ENCODE measurements around the gene FAAP24. TPM values are rescaled to one million over a fixed set of nuclear protein-coding genes. Genes with fewer than 3 reads are reported as not detected.
"Not testable (repeated sequence)": the region's sequence is repeated elsewhere in the genome, so short reads cannot be mapped to it uniquely, and the experiment has no call there.

Gene FAAP24
- 0.75 TPM for total RNA-seq
- long read RNA-seq, partial matches to known transcripts: 0 of 1 reads
- long read RNA-seq, other reads (novel, unspliced or antisense): 0 of 1 reads

DNA sequence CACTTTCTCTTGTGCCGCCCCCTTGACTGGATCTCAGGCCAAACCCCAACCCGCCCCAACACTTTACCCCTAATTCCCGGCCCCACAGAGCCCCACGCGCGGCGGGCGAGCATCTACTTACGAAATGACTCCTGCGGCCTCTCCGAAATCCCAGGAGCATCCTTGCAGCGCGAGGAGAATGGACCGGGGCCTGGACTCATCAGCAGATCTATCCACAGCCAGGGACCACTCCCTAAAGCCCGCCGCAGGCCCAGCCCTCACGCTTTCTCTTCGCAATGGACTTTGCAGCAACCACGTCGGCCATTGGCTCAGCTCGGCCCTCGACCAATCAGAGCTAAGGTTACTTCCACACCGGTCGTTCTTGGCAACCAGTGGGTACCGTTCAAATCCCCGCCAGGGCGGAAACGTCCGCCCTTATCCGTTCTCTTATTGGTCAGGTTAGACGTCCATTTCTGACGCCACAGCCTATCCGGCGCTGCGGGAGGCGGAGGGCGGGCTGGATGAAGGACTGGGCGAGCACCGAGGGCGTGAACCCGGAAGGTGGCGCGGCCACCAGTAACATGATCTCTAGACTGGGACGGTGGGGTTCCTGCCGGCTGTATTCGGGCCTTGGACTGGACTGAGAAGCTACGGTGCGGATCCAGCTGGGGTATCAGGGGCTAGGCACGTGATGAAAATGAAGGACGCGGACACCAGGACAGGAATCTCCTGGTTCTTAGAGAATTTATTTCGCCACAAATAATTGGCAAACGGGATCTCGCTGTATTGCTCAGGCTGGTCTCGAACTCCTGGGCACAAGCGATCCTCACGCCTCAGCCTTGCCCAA is at the start of gene FAAP24, which contains the start of gene CEP89:
Gene FAAP24 (plus strand): TSS at position 528 of the 826 bp plus-strand sequence. CDS start 955 bp downstream, outside the sequence.
Gene CEP89 (minus strand): TSS at position 244 of the 826 bp plus-strand sequence. CDS start 84 bp downstream, at position 160.
- intact Hi-C loops (cut with DNase I): loop anchor here (10.0 kb wide), 1 partner anchor 153 kb away; no protein-coding TSS in a partner anchor
- ATAC-seq (ENCODE audit: poor library complexity) (peak; percentile 99), DNase-seq (peak; percentile 97)

GRCh38 chr19:32924200-32924599 is 47.8 kb upstream of the FAAP24 start:
- no peak for ATAC-seq (ENCODE audit: poor library complexity)
- no peak for DNase-seq
- intact Hi-C loops (cut with DNase I): no loop called here

- intact Hi-C loops (cut with DNase I): no loop called here
- ATAC-seq (ENCODE audit: poor library complexity) (no peak), DNase-seq (no peak)
These were observed 43.2 kb upstream of the FAAP24 start for GRCh38 chr19:32928806-32929205.

DNA sequence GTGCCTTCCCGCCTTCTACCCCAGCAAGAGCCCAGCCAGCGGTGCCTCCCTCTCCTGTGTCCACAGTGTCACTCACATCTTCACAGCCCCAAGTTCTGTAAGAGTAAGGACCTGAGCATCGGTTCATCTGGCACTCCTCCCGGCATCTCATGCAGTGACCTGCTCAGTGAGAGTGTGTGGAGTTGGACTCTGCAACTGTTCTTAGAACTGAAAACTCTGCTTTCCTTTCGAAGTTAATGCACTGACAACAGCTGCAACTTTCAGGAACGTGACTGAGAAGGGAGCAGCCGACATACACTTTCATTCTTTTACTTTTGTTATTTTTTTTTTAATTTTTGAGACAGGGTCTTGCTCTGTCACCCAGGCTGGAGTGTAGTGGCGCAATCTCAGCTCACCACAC is 41.5 kb upstream of the FAAP24 start:
- no peak for ATAC-seq (ENCODE audit: poor library complexity)

GRCh38 chr19:32933571-32933970 is 38.5 kb upstream of the FAAP24 start:
- intact Hi-C loops (cut with DNase I): no loop called here
- no peak for ATAC-seq (ENCODE audit: poor library complexity)
- no peak for DNase-seq

More for the DNA sequence above, 41.5 kb upstream of the FAAP24 start:
- intact Hi-C loops (cut with DNase I): no loop called here
- no peak for DNase-seq

DNA sequence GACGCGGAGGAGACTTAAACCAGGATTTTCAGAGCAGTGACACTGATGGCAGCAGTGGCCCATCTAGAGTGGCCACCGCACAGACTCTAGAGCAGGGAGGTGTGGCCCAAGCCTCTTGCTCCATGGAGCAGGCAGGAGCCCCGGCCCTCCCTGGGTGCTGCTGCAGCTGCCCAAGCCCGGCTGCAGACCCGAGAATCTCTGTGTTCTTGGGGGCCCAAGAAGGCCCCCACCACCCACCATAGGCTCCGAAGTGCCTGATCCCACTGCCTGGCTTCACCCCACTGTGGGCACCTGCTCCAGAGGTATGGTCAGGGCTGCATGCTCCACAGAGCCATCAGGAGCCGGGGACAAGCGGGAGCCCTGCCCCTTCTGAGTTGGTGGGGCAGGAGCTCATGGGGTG is 36.4 kb upstream of the FAAP24 start:
- intact Hi-C loops (cut with DNase I): no loop called here
- ATAC-seq (ENCODE audit: poor library complexity) (no peak), DNase-seq (no peak)

GRCh38 chr19:32936065-32936464 is 36.0 kb upstream of the FAAP24 start:
- intact Hi-C loops (cut with DNase I): no loop called here
- DNase-seq (no peak), ATAC-seq (ENCODE audit: poor library complexity) (no peak)

- ATAC-seq (ENCODE audit: poor library complexity); intact Hi-C loops (cut with DNase I): not testable (repeated sequence)
These were observed 30.8 kb upstream of the FAAP24 start for GRCh38 chr19:32941273-32941672.

GRCh38 chr19:32945260-32945659 is 26.8 kb upstream of the FAAP24 start:
- intact Hi-C loops (cut with DNase I): no loop called here
- DNase-seq (no peak), ATAC-seq (ENCODE audit: poor library complexity) (no peak)

More at GRCh38 chr19:32941273-32941672, 30.8 kb upstream of the FAAP24 start:
- DNase-seq: not testable (repeated sequence)

GRCh38 chr19:32966750-32967149 is 5.3 kb upstream of the FAAP24 start:
- intact Hi-C loops (cut with DNase I): no loop called here
- ATAC-seq (ENCODE audit: poor library complexity): no peak
- no peak for DNase-seq

- intact Hi-C loops (cut with DNase I): no loop called here
- DNase-seq (no peak), ATAC-seq (ENCODE audit: poor library complexity) (no peak)
These were observed 2.5 kb upstream of the FAAP24 start for GRCh38 chr19:32969549-32969948.

DNA sequence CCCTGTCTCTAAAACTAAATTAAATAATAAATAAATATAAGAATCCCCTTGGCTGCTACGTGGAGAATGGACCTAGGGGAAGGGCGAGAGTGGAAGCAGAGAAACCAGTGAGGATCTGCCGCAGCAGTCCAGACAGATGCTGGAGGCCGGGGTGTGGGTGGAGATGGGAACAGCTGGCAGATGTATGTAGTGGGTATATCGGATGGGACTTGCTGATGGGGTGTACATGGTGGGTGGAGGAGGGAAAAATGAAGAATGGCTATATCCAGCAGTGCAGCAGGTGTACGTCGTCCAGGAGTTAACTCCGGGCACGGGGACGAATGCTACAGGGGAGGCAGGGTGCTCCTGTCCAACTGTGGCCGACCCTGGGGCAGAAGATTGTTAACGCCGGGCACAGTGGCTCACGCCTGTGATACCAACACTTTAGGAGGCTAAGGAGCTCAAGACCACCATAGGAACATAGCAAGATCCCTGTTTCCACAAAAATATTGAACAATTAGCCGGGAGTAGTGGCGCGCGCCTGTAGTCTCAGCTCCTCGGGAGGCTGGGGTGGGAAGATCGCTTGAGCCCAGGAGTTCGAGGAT is 938 bp upstream of the FAAP24 start:
- ATAC-seq (ENCODE audit: poor library complexity): no peak
- intact Hi-C loops (cut with DNase I): loop anchor here (10.0 kb wide), 1 partner anchor 154 kb away; no protein-coding TSS in a partner anchor
- no peak for DNase-seq

DNA sequence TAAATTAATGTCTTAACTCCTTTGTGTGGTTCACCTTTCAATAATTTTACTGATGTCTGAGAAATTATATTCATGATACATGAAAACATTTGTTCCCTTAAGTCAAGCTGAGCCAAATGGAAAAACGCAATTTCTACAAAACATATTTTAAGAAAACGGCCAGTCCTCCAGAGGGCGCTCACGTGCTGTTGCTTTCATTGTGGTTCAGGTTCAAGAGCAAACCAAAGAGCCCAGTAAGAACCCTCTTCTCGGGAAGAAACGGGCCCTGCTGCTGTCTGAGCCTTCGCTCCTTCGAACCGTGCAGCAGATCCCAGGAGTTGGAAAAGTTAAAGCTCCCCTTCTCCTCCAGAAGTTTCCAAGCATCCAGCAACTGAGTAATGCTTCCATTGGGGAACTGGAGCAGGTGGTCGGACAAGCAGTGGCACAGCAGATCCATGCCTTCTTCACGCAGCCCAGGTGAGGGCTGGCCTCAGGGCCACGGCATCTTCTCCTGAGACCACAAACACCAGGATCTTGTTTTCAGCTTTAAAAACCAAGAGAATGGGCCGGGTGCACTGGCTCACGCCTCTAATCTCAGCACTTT is 4.3 kb downstream of the FAAP24 start:
- no peak for ATAC-seq (ENCODE audit: poor library complexity)
- DNase-seq: peak; percentile 82
- intact Hi-C loops (cut with DNase I): loop anchor here (10.0 kb wide), 1 partner anchor 148 kb away; no protein-coding TSS in a partner anchor

- intact Hi-C loops (cut with DNase I): loop anchor here (10.0 kb wide), 1 partner anchor 148 kb away; no protein-coding TSS in a partner anchor
- no peak for DNase-seq
- peak; percentile 63 for ATAC-seq (ENCODE audit: poor library complexity)
These were observed 5.2 kb downstream of the FAAP24 start for GRCh38 chr19:32977280-32977679.

GRCh38 chr19:32977813-32978212 is 5.8 kb downstream of the FAAP24 start:
- not testable (repeated sequence) for DNase-seq; ATAC-seq (ENCODE audit: poor library complexity)
- intact Hi-C loops (cut with DNase I): loop anchor here (10.0 kb wide), 1 partner anchor 147 kb away; no protein-coding TSS in a partner anchor

DNA sequence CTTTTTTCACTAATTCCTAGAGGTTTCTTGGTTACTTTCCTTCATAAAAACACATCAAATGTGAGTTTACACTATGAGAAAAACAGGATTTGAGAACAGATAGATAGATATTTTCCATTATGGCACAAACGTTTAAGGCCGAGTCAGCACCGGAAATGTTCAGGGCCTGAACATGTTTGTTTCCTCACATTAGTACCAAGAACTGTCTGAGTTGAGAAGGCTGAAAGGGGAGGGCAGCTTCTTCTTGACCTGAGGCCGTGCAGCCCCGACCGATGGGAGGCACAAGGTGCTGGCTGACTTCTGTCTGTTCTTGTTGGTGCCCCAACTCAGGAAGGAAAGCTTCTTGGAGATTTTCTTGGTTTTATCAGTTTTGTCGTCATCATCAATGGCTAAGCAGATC is 7.8 kb downstream of the FAAP24 start:
- not testable (repeated sequence) for DNase-seq; ATAC-seq (ENCODE audit: poor library complexity)
- intact Hi-C loops (cut with DNase I): loop anchor here (10.0 kb wide), 1 partner anchor 145 kb away; no protein-coding TSS in a partner anchor

GRCh38 chr19:32982488-32982887 is 10.4 kb downstream of the FAAP24 start:
- intact Hi-C loops (cut with DNase I); ATAC-seq (ENCODE audit: poor library complexity): not testable (repeated sequence)

DNA sequence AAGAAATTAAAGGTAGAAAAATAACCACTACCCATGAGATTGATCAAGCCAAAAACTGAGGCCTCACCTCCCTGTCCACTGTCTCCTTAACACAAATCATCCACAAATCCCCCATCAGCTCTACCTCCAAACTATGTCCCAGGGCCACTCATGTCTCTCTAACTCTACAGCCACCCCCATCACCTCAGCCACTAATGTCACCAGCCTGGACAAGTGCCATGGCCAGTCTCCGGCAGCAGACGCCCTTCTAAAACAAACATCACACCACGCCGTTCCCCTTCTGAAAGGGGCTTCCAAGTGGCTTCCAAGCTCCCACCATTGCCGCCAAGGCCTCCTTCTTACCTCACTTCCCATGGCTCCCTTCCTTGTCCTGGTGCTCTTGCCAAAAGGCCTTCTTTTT is 16.2 kb downstream of the FAAP24 start:
- ATAC-seq (ENCODE audit: poor library complexity); intact Hi-C loops (cut with DNase I); DNase-seq: not testable (repeated sequence)

More at GRCh38 chr19:32982488-32982887, 10.4 kb downstream of the FAAP24 start:
- not testable (repeated sequence) for DNase-seq

DNA sequence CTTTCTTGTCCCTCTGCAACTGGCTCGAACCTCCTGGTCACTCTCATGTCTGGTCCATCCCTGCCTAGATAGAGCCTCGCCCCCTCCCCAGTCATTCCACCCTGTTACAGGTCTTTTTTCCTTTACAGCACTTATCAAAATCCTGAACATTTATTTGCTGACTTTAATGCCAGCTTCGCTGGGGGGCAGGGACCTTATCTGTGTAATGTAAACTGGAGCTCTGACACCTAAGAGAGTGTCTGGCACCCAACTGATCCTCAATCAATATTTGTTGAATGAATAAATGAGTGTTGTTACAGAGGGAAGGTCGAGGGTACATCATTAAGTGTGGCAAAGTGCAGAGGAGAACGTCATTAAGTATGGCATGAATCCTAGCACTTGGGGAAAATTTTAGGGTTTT is 16.7 kb downstream of the FAAP24 start:
- DNase-seq: no peak
- no peak for ATAC-seq (ENCODE audit: poor library complexity)
- intact Hi-C loops (cut with DNase I): no loop called here
